Breast epithelium (tissue), 3 donors: ENCODE data around the gene ZFAND2A.

Experiments used
- CTCF ChIP-seq, 3 donors: fragments of 450-650 bp; IDR thresholded peaks; one replicate each; pipeline ENCODE4 v1.5.1; 2016 to 2017; ENCODE audit warnings: antibody characterized with exemption in 3 of 3, mild to moderate bottlenecking in 3 of 3, moderate library complexity in 3 of 3
- POLR2A ChIP-seq: fragments of 450-650 bp; IDR thresholded peaks from one replicate; pipeline ENCODE4 v1.6.1; 2016; ENCODE audit warnings: antibody characterized with exemption, mild to moderate bottlenecking, moderate library complexity
- POLR2AphosphoS5 ChIP-seq, 3 donors: sonication (generic); formaldehyde crosslinking; IDR thresholded peaks; one replicate each; pipeline ENCODE4 v1.6.1; 2017; ENCODE audit warnings: antibody characterized with exemption in 3 of 3

- no peak for TF ChIP-seq CTCF (IDR thresholded peaks at IDR 0.05)
- no peak for TF ChIP-seq POLR2AphosphoS5 (IDR thresholded peaks at IDR 0.05)
- no peak for TF ChIP-seq POLR2A
Observed at GRCh38 chr7:1114088-1114487, 45.9 kb downstream of the ZFAND2A start.
